PFSK-1 (cell line): ENCODE results near the gene PPARGC1A.

Experiments
- FOXP2 ChIP-seq: optimal IDR thresholded peaks from 2 replicates; pipeline ENCODE3; 2011; ENCODE audit warnings: borderline replicate concordance, control low read depth, inconsistent platforms; ENCODE audit not compliant: insufficient read depth; ENCODE audit errors: extremely low read length, extremely low read depth
- POLR2AphosphoS5 ChIP-seq: IDR thresholded peaks from 2 replicates; pipeline ENCODE4 v1.6.1; 2012; ENCODE audit warnings: low read depth, mild to moderate bottlenecking, control low read depth, low read length, moderate library complexity
- REST ChIP-seq, 2 experiments: IDR thresholded peaks; 2 replicates each; pipeline versions ENCODE4 v1.6.1 to v1.8.0; 2011 to 2012; ENCODE audit warnings: low read depth in 2 of 2, low read length in 2 of 2, control low read depth in 1 of 2, inconsistent platforms in 1 of 2, mild to moderate bottlenecking in 1 of 2, moderate library complexity in 1 of 2; ENCODE audit not compliant: insufficient read depth in 1 of 2
- SIN3A ChIP-seq: IDR thresholded peaks from 2 replicates; pipeline ENCODE4 v1.6.1; 2012; ENCODE audit warnings: mild to moderate bottlenecking, low read length, moderate library complexity, borderline replicate concordance; ENCODE audit not compliant: insufficient read depth
- TAF1 ChIP-seq: IDR thresholded peaks from 2 replicates; pipeline ENCODE4 v1.6.1; 2012; ENCODE audit warnings: low read length, control low read depth, borderline replicate concordance; ENCODE audit not compliant: insufficient read depth

Gene PPARGC1A

GRCh38 chr4:23916282-23916681, 26.4 kb upstream of the PPARGC1A start:
- TF ChIP-seq TAF1 (no peak), POLR2AphosphoS5 (no peak), REST (IDR thresholded peaks at IDR 0.05; ENCODE audit: insufficient read depth in 1 of 2, low read depth in 2 of 2, low read length in 2 of 2) (no peak), FOXP2 (no peak), SIN3A (no peak)

- TF ChIP-seq POLR2AphosphoS5: no peak
- TF ChIP-seq REST (IDR thresholded peaks at IDR 0.05; ENCODE audit: insufficient read depth in 1 of 2, low read depth in 2 of 2, low read length in 2 of 2): no peak
- TF ChIP-seq TAF1: no peak
- no peak for TF ChIP-seq FOXP2
These were observed 25.7 kb upstream of the PPARGC1A start for GRCh38 chr4:23915459-23916132.

- TF ChIP-seq REST (IDR thresholded peaks at IDR 0.05; ENCODE audit: insufficient read depth in 1 of 2, low read depth in 2 of 2, low read length in 2 of 2) (no peak), SIN3A (no peak), POLR2AphosphoS5 (no peak), TAF1 (no peak), FOXP2 (no peak)
These were observed 22.0 kb upstream of the PPARGC1A start for GRCh38 chr4:23911675-23912455.

GRCh38 chr4:23909671-23910070, 19.8 kb upstream of the PPARGC1A start:
- TF ChIP-seq FOXP2 (no peak), POLR2AphosphoS5 (no peak)

- TF ChIP-seq SIN3A: no peak
- TF ChIP-seq POLR2AphosphoS5: no peak
- TF ChIP-seq FOXP2: no peak
- no peak for TF ChIP-seq REST (IDR thresholded peaks at IDR 0.05; ENCODE audit: insufficient read depth in 1 of 2, low read depth in 2 of 2, low read length in 2 of 2)
- no peak for TF ChIP-seq TAF1
These were observed 17.0 kb upstream of the PPARGC1A start for GRCh38 chr4:23906839-23907238.
